GF-D8 (cell line): ENCODE data around the gene ORM2.

Source experiments
- DNase-seq: peaks from one replicate; lab custom pipeline; 2025; lab: John Stamatoyannopoulos, UW

Gene ORM2

GRCh38 chr9:114371343-114371944, 41.8 kb downstream of the ORM2 start:
- DNase-seq = no peak

- DNase-seq = peak; percentile 70
These were observed 42.6 kb downstream of the ORM2 start for GRCh38 chr9:114371973-114372917.

GRCh38 chr9:114372921-114373448, 43.3 kb downstream of the ORM2 start:
- DNase-seq = peak; percentile 99

- no peak for DNase-seq
These were observed 44.5 kb downstream of the ORM2 start for GRCh38 chr9:114373960-114374730.

GRCh38 chr9:114374936-114375335, 45.3 kb downstream of the ORM2 start:
- DNase-seq = no peak

GRCh38 chr9:114375386-114376175, 45.9 kb downstream of the ORM2 start:
- no peak for DNase-seq

- DNase-seq = no peak
These were observed 47.1 kb downstream of the ORM2 start for GRCh38 chr9:114376586-114377445.

GRCh38 chr9:114378016-114378415, 48.3 kb downstream of the ORM2 start:
- DNase-seq = no peak

GRCh38 chr9:114378883-114379282, 49.2 kb downstream of the ORM2 start:
- DNase-seq = no peak
